Kidney epithelial cell (primary cell): ENCODE results near the gene SLC25A15. TPM values are rescaled to one million over a fixed set of nuclear protein-coding genes. Genes with fewer than 3 reads are reported as not detected.

ENCODE experiments used
- DNase-seq: peaks from one replicate; pipeline ENCODE4 v3.0.0-alpha.2; 2010; ENCODE audit warnings: low read depth
- H3K27me3 ChIP-seq: 2 replicates; pipeline ENCODE4 v1.6.0; 2011; ENCODE audit warnings: low read length; ENCODE audit not compliant: control insufficient read depth, insufficient read depth
- H3K36me3 ChIP-seq: 2 replicates; pipeline ENCODE4 v1.5.1; 2011; ENCODE audit warnings: low read length; ENCODE audit not compliant: control insufficient read depth, insufficient read depth
- H3K4me3 ChIP-seq: 2 replicates; pipeline ENCODE4 v1.5.1; 2011; ENCODE audit warnings: low read depth, mild to moderate bottlenecking, control low read depth, low read length
- CTCF ChIP-seq: IDR thresholded peaks from 2 replicates; pipeline ENCODE4 v1.5.1; 2011; ENCODE audit warnings: mild to moderate bottlenecking, moderate library complexity, low read length, control low read depth, inconsistent platforms; ENCODE audit not compliant: insufficient read depth, poor library complexity, severe bottlenecking
- total RNA-seq: library from RNA; depleted of rRNA; stranded (reverse); fragments of >200 nt; gene quantifications from 2 replicates; pipeline ENCODE4 v1.2.3, GENCODE V29; 2015

SLC25A15 gene
- total RNA-seq, 1 donor from 2014 or later, result 27.5 TPM

DNA sequence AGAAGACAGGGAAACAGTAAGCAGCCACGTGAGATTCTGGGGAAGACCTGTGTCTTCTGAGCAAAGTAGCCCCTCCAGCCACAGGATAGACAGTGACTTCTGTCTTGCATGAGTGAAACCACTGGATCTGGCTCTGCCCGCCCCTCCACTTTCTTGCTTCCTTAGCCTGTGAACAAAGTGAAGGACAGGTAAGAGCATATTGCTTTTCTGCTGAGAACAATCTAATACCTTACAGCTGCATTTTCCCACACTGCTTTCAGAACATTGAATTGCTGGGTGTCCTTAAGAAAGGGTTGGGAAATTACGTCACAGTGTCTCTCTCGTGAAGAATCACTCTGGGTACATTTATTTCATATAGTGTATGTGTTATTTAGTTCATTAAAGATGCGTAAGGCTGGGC, 11.1 kb downstream of the SLC25A15 start:
- no peaks in the 10 kb centered on the region for H3K36me3 ChIP-seq
- TF ChIP-seq CTCF, result no peak
- DNase-seq, result no peak

DNA sequence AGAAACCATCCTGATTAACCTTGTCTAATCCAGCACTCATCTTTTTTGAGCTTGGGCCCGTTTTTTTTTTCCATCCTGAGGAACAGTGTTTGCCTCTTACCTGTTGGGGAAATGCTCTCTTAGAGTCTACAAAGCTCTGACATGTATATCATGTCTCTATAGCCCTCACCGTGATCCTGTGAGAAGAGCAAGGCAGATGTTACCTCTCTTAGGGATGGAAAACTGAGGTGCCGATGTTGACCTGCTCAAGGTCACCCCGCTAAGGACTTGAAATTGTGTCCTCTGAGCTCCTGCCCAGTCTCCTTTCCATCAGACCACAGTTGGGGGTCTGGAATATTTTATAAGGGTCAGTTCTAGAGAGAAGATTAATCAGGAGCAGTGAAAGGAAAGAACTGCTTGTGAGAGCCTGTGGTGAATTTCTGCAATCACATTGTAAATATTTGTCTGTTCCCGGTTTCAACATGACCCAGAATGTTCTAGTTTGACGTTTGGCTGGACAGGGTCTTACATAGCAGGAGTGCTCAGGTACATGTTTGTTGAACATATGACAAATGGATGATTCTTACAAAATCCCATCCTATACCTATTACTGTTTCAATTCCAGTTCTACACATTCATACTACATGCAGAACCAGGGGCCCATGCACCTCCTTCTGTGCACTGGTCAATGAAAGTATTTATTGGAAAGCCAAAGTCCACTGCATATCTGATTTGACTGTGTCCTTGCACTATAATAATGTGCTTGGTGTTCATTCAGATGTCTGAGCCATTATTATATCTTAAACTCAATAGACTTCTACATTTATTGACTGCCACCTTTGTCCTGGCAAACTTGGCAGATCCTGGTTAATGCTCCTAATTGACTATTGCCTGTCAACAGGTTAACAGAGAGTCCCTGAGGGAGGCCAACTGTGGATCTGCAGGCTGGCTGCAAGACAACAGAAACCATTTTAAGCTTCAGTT, 12.1 kb downstream of the SLC25A15 start:
- no peaks in the 10 kb centered on the region for H3K36me3 ChIP-seq
- no peak for TF ChIP-seq CTCF
- H3K4me3 ChIP-seq, result no peak overlapping the region
- no peak for DNase-seq
- H3K27me3 ChIP-seq, result no peaks in the 10 kb centered on the region

More for the DNA sequence above, 11.1 kb downstream of the SLC25A15 start:
- Histone ChIP-seq H3K27me3 (no peaks in the 10 kb centered on the region), H3K4me3 (no peak overlapping the region)

DNA sequence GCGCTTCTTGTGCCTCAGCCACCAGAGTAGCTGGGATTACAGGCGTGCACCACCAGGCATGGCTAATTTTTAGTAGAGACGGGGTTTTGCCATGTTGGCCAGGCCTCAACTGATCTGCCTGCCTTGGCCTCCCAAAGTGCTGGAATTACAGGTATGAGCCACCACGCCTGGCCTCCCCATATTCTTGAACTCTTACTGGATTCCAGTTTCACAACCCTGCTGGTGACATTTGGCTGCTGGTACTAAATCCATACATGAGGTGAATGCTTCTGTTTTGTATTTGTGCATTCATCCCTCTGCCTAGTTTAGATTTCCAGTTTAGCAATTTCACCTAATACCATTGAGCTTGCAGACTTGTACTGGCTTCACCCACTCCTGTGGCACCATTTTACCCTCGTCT, 13.9 kb downstream of the SLC25A15 start:
- H3K4me3 ChIP-seq, result no peak overlapping the region
- no peaks in the 10 kb centered on the region for H3K27me3 ChIP-seq
- no peak for TF ChIP-seq CTCF
- no peak for DNase-seq
- H3K36me3 ChIP-seq, result no peaks in the 10 kb centered on the region

- TF ChIP-seq CTCF, result no peak
- no peak for DNase-seq
- no peaks in the 10 kb centered on the region for H3K27me3 ChIP-seq
- no peak overlapping the region for H3K4me3 ChIP-seq
- H3K36me3 ChIP-seq, result no peaks in the 10 kb centered on the region
Measured at GRCh38 chr13:40806241-40806640, 16.8 kb downstream of the SLC25A15 start.

GRCh38 chr13:40809471-40809870, 20.1 kb downstream of the SLC25A15 start:
- TF ChIP-seq CTCF, result no peak
- H3K36me3 ChIP-seq, result peaks cover 3% of the 10 kb centered on the region
- DNase-seq, result no peak
- H3K27me3 ChIP-seq, result no peaks in the 10 kb centered on the region
- H3K4me3 ChIP-seq, result no peak overlapping the region
